Ishikawa (cell line): ENCODE data around the gene KRT7.

Experiments used
- CREB1 ChIP-seq: IDR thresholded peaks from 2 replicates; pipeline ENCODE4 v1.6.1; 2012; ENCODE audit warnings: low read depth
- EP300 ChIP-seq: IDR thresholded peaks from 2 replicates; pipeline ENCODE4 v1.6.1; 2012; ENCODE audit warnings: borderline replicate concordance
- RAD21 ChIP-seq: IDR thresholded peaks from 2 replicates; pipeline ENCODE4 v1.6.1; 2012; ENCODE audit warnings: low read depth
- TAF1 ChIP-seq: IDR thresholded peaks from 2 replicates; pipeline ENCODE4 v1.6.1; 2012; ENCODE audit warnings: low read depth, mild to moderate bottlenecking
- TCF12 ChIP-seq: IDR thresholded peaks from 2 replicates; pipeline ENCODE4 v1.6.1; 2012; ENCODE audit warnings: low read depth
- TF ChIP-seq, protein P1 (sequence below): IDR thresholded peaks from 2 replicates; pipeline ENCODE4 v1.6.1; 2012; ENCODE audit warnings: low read depth, mild to moderate bottlenecking

GRCh38 chr12:52200086-52200780, 32.8 kb upstream of the KRT7 start:
- TF ChIP-seq EP300 (no peak), CREB1 (no peak), TCF12 (no peak), TAF1 (no peak), RAD21 (no peak)
- TF ChIP-seq, protein P1, sequence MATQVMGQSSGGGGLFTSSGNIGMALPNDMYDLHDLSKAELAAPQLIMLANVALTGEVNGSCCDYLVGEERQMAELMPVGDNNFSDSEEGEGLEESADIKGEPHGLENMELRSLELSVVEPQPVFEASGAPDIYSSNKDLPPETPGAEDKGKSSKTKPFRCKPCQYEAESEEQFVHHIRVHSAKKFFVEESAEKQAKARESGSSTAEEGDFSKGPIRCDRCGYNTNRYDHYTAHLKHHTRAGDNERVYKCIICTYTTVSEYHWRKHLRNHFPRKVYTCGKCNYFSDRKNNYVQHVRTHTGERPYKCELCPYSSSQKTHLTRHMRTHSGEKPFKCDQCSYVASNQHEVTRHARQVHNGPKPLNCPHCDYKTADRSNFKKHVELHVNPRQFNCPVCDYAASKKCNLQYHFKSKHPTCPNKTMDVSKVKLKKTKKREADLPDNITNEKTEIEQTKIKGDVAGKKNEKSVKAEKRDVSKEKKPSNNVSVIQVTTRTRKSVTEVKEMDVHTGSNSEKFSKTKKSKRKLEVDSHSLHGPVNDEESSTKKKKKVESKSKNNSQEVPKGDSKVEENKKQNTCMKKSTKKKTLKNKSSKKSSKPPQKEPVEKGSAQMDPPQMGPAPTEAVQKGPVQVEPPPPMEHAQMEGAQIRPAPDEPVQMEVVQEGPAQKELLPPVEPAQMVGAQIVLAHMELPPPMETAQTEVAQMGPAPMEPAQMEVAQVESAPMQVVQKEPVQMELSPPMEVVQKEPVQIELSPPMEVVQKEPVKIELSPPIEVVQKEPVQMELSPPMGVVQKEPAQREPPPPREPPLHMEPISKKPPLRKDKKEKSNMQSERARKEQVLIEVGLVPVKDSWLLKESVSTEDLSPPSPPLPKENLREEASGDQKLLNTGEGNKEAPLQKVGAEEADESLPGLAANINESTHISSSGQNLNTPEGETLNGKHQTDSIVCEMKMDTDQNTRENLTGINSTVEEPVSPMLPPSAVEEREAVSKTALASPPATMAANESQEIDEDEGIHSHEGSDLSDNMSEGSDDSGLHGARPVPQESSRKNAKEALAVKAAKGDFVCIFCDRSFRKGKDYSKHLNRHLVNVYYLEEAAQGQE, result no peak
